SK-N-SH (cell line): Measurements from ENCODE around the gene FCHSD2. TPM values are rescaled to one million over a fixed set of nuclear protein-coding genes. Genes with fewer than 3 reads are reported as not detected.

ENCODE experiments used
- CTCF ChIA-PET: fragments of 300-600, 350-600 bp; formaldehyde crosslinking; extraction: SDS; loops from one replicate; lab custom pipeline; 2021; lab: Yijun Ruan, JAX
- POLR2A ChIA-PET: fragments of 350-600 bp; sonication (Branson Sonifier 250); formaldehyde crosslinking; extraction: SDS; loops from one replicate; lab custom pipeline; 2020; ENCODE audit warnings: antibody characterized with exemption, inconsistent platforms; lab: Yijun Ruan, JAX
- DNase-seq: peaks from one replicate; pipeline ENCODE4 v3.0.0; 2012
- H2AFZ ChIP-seq: fragments of 200-600 bp; sonication (generic); 2 replicates; pipeline ENCODE4 v1.8.1; 2016; ENCODE audit warnings: antibody characterized with exemption, mild to moderate bottlenecking, low read depth
- H3F3A ChIP-seq: fragments of 200-600 bp; sonication (generic); replicated peaks from 2 replicates; pipeline ENCODE3; 2016; ENCODE audit warnings: antibody characterized with exemption, mild to moderate bottlenecking; ENCODE audit not compliant: insufficient read depth
- H3K27ac ChIP-seq, 2 experiments: fragments of 200-500 bp in 1 of 2; fragments of 200-600 bp in 1 of 2; sonication (Bioruptor generic) in 1 of 2; sonication (generic), shearing (Covaris generic) in 1 of 2; 2 replicates each; pipeline versions ENCODE4 v1.5.1 to v1.6.1; 2014 to 2016; ENCODE audit warnings: low read depth in 2 of 2, inconsistent platforms in 1 of 2, low read length in 1 of 2, mild to moderate bottlenecking in 1 of 2, mixed read lengths in 1 of 2
- H3K27me3 ChIP-seq: fragments of 200-600 bp; sonication (generic), shearing (Covaris generic); 2 replicates; pipeline ENCODE4 v1.6.1; 2016; ENCODE audit warnings: mixed run types; ENCODE audit not compliant: insufficient read depth
- H3K36me3 ChIP-seq, 2 experiments: fragments of 200-500 bp in 1 of 2; fragments of 200-600 bp in 1 of 2; sonication (Bioruptor generic) in 1 of 2; sonication (generic) in 1 of 2; replicated peaks in 1 of 2; 2 replicates each; pipeline versions ENCODE3 to v1.5.1; 2014 to 2016; ENCODE audit warnings: low read length in 1 of 2, mild to moderate bottlenecking in 1 of 2; ENCODE audit not compliant: insufficient read depth in 2 of 2, control insufficient read depth in 1 of 2
- H3K4me1 ChIP-seq, 2 experiments: fragments of 200-500 bp in 1 of 2; fragments of 200-600 bp in 1 of 2; sonication (Bioruptor generic) in 1 of 2; sonication (generic), shearing (Covaris generic) in 1 of 2; 2 replicates each; pipeline versions ENCODE4 v1.5.1 to v1.6.1; 2014 to 2016; ENCODE audit warnings: low read depth in 1 of 2, low read length in 1 of 2, mixed run types in 1 of 2; ENCODE audit not compliant: insufficient read depth in 2 of 2, control insufficient read depth in 1 of 2
- H3K4me2 ChIP-seq: fragments of 200-600 bp; sonication (generic), shearing (Covaris generic); 2 replicates; pipeline ENCODE4 v1.6.1; 2017; ENCODE audit warnings: mixed run types
- H3K4me3 ChIP-seq, 2 experiments: fragments of 200-500 bp in 1 of 2; fragments of 200-600 bp in 1 of 2; sonication (Bioruptor generic) in 1 of 2; sonication (generic), shearing (Covaris generic) in 1 of 2; 2 replicates each; pipeline versions ENCODE4 v1.5.1 to v1.8.1; 2014 to 2016; ENCODE audit warnings: low read depth in 2 of 2, inconsistent platforms in 1 of 2, low read length in 1 of 2, mild to moderate bottlenecking in 1 of 2, mixed read lengths in 1 of 2, moderate library complexity in 1 of 2
- H3K79me2 ChIP-seq: fragments of 200-600 bp; sonication (generic); 2 replicates; pipeline ENCODE4 v1.8.1; 2017; ENCODE audit warnings: mild to moderate bottlenecking; ENCODE audit not compliant: insufficient read depth
- H3K9ac ChIP-seq: fragments of 200-600 bp; sonication (generic); 2 replicates; pipeline ENCODE4 v1.6.1; 2017; ENCODE audit warnings: mixed run types
- H3K9me2 ChIP-seq: fragments of 200-600 bp; sonication (generic); 2 replicates; pipeline ENCODE4 v1.6.1; 2017; ENCODE audit warnings: mixed run types
- H3K9me3 ChIP-seq: fragments of 200-600 bp; sonication (generic); 2 replicates; pipeline ENCODE4 v1.6.1; 2017; ENCODE audit warnings: mixed run types, mild to moderate bottlenecking, moderate library complexity
- H4K20me1 ChIP-seq: fragments of 200-600 bp; sonication (generic); 2 replicates; pipeline ENCODE4 v1.6.1; 2017; ENCODE audit warnings: mild to moderate bottlenecking, mixed run types; ENCODE audit not compliant: insufficient read depth
- CHD2 ChIP-seq: fragments of 150-350 bp; IDR thresholded peaks from 2 replicates; pipeline ENCODE4 v1.6.1; 2018; ENCODE audit warnings: low read length; ENCODE audit not compliant: partially characterized antibody
- CTCF ChIP-seq: fragments of 200-600 bp; sonication (generic); IDR thresholded peaks from 2 replicates; pipeline ENCODE4 v1.6.1; 2017; ENCODE audit warnings: antibody characterized with exemption, mild to moderate bottlenecking, moderate library complexity
- ELF1 ChIP-seq: IDR thresholded peaks from 2 replicates; pipeline ENCODE4 v1.4.0; 2012
- EZH2phosphoT487 ChIP-seq: fragments of 200-600 bp; sonication (generic); IDR thresholded peaks from 2 replicates; pipeline ENCODE4 v1.6.1; 2017; ENCODE audit warnings: low read depth, mixed run types, mild to moderate bottlenecking, antibody characterized with exemption, moderate library complexity, borderline replicate concordance
- FOXJ3 ChIP-seq: sonication (generic); formaldehyde crosslinking; IDR thresholded peaks from 2 replicates; pipeline ENCODE4 v1.5.1; 2020; ENCODE audit warnings: mild to moderate bottlenecking, missing genetic modification reagents
- GATA2 ChIP-seq: sonication (generic); formaldehyde crosslinking; IDR thresholded peaks from 2 replicates; pipeline ENCODE4 v1.5.0; 2020; ENCODE audit warnings: mild to moderate bottlenecking, missing genetic modification reagents
- IRF3 ChIP-seq: fragments of 150-350 bp; IDR thresholded peaks from 2 replicates; pipeline ENCODE4 v1.6.1; 2016; ENCODE audit warnings: mild to moderate bottlenecking, low read depth, low read length
- MAX ChIP-seq: IDR thresholded peaks from 2 replicates; pipeline ENCODE4 v1.4.0; 2012; ENCODE audit warnings: low read depth
- MEF2A ChIP-seq: IDR thresholded peaks from 2 replicates; pipeline ENCODE4 v1.4.0; 2012; ENCODE audit warnings: low read depth, borderline replicate concordance
- MXI1 ChIP-seq: IDR thresholded peaks from 2 replicates; pipeline ENCODE4 v1.6.1; 2012; ENCODE audit warnings: mild to moderate bottlenecking, low read depth, low read length, improper control_type of control experiment
- PBX3 ChIP-seq: IDR thresholded peaks from 2 replicates; pipeline ENCODE4; 2012
- RCOR1 ChIP-seq: fragments of 150-350 bp; IDR thresholded peaks from 2 replicates; pipeline ENCODE4 v1.6.1; 2017; ENCODE audit warnings: antibody characterized with exemption, low read length
- RFX5 ChIP-seq: IDR thresholded peaks from 2 replicates; pipeline ENCODE4 v1.6.1; 2012; ENCODE audit warnings: mild to moderate bottlenecking, improper control_type of control experiment, low read length
- SIN3A ChIP-seq: IDR thresholded peaks from 2 replicates; pipeline ENCODE4 v1.6.1; 2012; ENCODE audit warnings: low read depth, mild to moderate bottlenecking, low read length, moderate library complexity, borderline replicate concordance
- SMC3 ChIP-seq: IDR thresholded peaks from 2 replicates; pipeline ENCODE4 v1.6.1; 2012; ENCODE audit warnings: low read depth, low read length, improper control_type of control experiment
- TAF1 ChIP-seq: IDR thresholded peaks from 2 replicates; pipeline ENCODE4 v1.6.1; 2012; ENCODE audit warnings: low read depth, mild to moderate bottlenecking, low read length, moderate library complexity, borderline replicate concordance
- TCF12 ChIP-seq: IDR thresholded peaks from 2 replicates; pipeline ENCODE4 v1.4.0; 2012
- USF1 ChIP-seq: IDR thresholded peaks from 2 replicates; pipeline ENCODE4 v1.4.0; 2012; ENCODE audit warnings: low read depth, borderline replicate concordance
- ZBTB33 ChIP-seq: IDR thresholded peaks from 2 replicates; pipeline ENCODE4 v1.4.0; 2012; ENCODE audit warnings: low read depth, borderline replicate concordance
- WGBS: methylation state at CpG from one replicate; pipeline ENCODE4 v1.1.6; 2017; ENCODE audit warnings: low lambda C conversion rate; 5-methylcytosine and 5-hydroxymethylcytosine counted together
- polyA plus RNA-seq, 3 experiments: library from polyadenylated mRNA; depleted of rRNA; stranded (reverse); fragments of >200 nt; gene quantifications; 2 replicates each; pipeline ENCODE4 v1.2.3, GENCODE V29; 2012

FCHSD2 gene
- polyA plus RNA-seq, 1 of the 3 experiments (the other 2 are of a cell fraction) = 10.4 TPM

GRCh38 chr11:73171436-73172161 is 29.5 kb upstream of the FCHSD2 start:
- Histone ChIP-seq H3K27ac (no peak overlapping the region), H3F3A (no peaks in the 10 kb centered on the region), H3K36me3 (no peaks in the 10 kb centered on the region), H3K4me3 (no peak overlapping the region), H3K4me1 (peaks cover 0 to 4% of the 10 kb centered on the region in 2 experiments; a peak in 1 of 4 replicates), H3K27me3 (no peaks in the 10 kb centered on the region), H3K9ac (no peak overlapping the region), H3K4me2 (no peak overlapping the region), H2AFZ (no peak overlapping the region), H3K79me2 (no peaks in the 10 kb centered on the region), H3K9me3 (no peaks in the 10 kb centered on the region), H3K9me2 (no peaks in the 10 kb centered on the region), H4K20me1 (no peaks in the 10 kb centered on the region)
- 82% methylated on average over 8 of the region's 8 CpGs for whole genome bisulfite sequencing
- POLR2A ChIA-PET = interaction anchor here (1.1 kb wide), 1 partner anchor 29 kb away, joined by 3 read pairs; the partner anchor contains the start of gene FCHSD2
- CTCF ChIA-PET = no interaction called here
- TF ChIP-seq USF1 (no peak), TCF12 (no peak), GATA2 (CRISPR knock-in tag) (no peak), MAX (no peak), RCOR1 (no peak), PBX3 (no peak), RFX5 (no peak), TAF1 (no peak), ZBTB33 (no peak), SIN3A (no peak), IRF3 (no peak), MXI1 (no peak), EZH2phosphoT487 (no peak), CHD2 (no peak), SMC3 (no peak), ELF1 (no peak), CTCF (no peak), FOXJ3 (CRISPR knock-in tag) (no peak), MEF2A (no peak)
- no peak for DNase-seq
